ENCODE results near the gene ARHGEF12. TPM values are rescaled to one million over a fixed set of nuclear protein-coding genes. Genes with fewer than 3 reads are reported as not detected.

Gene ARHGEF12
- polyA plus RNA-seq, 3 donors: 0.25 to 0.87 (median 0.27) TPM

DNA sequence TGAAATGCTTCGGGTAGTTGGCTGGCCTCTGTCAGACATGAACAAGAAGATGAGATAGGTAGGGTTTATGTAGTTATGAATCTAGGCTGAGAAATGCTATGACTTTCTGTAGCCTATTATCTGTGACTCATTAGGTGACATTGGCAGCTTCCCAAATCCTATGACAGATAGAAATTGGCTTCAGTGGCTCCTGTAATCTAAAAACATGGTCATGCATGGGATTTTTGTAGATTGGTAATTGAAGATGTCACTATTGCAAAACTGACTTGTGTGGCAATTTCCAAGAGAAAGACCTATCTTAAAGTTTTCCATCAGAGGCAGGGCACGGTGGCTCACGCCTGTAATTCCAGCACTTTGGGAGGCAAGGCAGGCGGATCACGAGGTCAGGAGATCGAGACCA is 145.9 kb downstream of the ARHGEF12 start:
- H3K27me3 Mint-ChIP-seq (ENCODE audit: low read depth in 3 of 3): peaks cover 7 to 21% (median 14%) of the 10 kb centered on the region in 3 donors
- Histone ChIP-seq H3K27ac (ENCODE audit: low read depth in 1 of 2, low read length in 2 of 2) (no peak overlapping the region), H3K4me3 (replicated peaks in 1 of 3; ENCODE audit: low read depth in 2 of 3, low read length in 3 of 3) (no peak overlapping the region), H3K27me3 (ENCODE audit: control insufficient read depth in 2 of 2, insufficient read depth in 2 of 2, low read length in 2 of 2) (no peaks in the 10 kb centered on the region), H3K4me1 (ENCODE audit: control insufficient read depth in 1 of 2, insufficient read depth in 2 of 2, low read length in 2 of 2) (no peaks in the 10 kb centered on the region), H3K9me3 (replicated peaks in 1 of 2; ENCODE audit: control insufficient read depth in 1 of 2, insufficient read depth in 1 of 2, low read length in 2 of 2) (no peaks in the 10 kb centered on the region), H3K9ac (ENCODE audit: insufficient read depth, low read length, poor library complexity, severe bottlenecking) (no peak overlapping the region), H3K36me3 (replicated peaks in 1 of 2; ENCODE audit: control insufficient read depth in 1 of 2, insufficient read depth in 2 of 2, low read length in 2 of 2) (no peaks in the 10 kb centered on the region), H2AFZ (ENCODE audit: insufficient read depth, low read depth, low read length, poor library complexity, severe bottlenecking) (no peak overlapping the region), H3K79me2 (ENCODE audit: insufficient read depth, low read length) (no peaks in the 10 kb centered on the region), H4K20me1 (ENCODE audit: insufficient read depth, low read length) (no peaks in the 10 kb centered on the region), H3K4me2 (replicated peaks; ENCODE audit: extremely low read depth, low read length, poor library complexity, severe bottlenecking) (no peak overlapping the region)
- no peaks in the 10 kb centered on the region for H3K4me1 Mint-ChIP-seq
- TF ChIP-seq, protein P1, sequence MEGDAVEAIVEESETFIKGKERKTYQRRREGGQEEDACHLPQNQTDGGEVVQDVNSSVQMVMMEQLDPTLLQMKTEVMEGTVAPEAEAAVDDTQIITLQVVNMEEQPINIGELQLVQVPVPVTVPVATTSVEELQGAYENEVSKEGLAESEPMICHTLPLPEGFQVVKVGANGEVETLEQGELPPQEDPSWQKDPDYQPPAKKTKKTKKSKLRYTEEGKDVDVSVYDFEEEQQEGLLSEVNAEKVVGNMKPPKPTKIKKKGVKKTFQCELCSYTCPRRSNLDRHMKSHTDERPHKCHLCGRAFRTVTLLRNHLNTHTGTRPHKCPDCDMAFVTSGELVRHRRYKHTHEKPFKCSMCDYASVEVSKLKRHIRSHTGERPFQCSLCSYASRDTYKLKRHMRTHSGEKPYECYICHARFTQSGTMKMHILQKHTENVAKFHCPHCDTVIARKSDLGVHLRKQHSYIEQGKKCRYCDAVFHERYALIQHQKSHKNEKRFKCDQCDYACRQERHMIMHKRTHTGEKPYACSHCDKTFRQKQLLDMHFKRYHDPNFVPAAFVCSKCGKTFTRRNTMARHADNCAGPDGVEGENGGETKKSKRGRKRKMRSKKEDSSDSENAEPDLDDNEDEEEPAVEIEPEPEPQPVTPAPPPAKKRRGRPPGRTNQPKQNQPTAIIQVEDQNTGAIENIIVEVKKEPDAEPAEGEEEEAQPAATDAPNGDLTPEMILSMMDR (IDR thresholded peaks at IDR 0.05): no peak
- no peak overlapping the region for H3K27ac Mint-ChIP-seq
- WGBS (ENCODE audit: insufficient coverage): 95% methylated on average over 6 of the region's 6 CpGs
- intact Hi-C loops (cut with micrococcal nuclease): no loop called here
- no peaks in the 10 kb centered on the region for H3K36me3 Mint-ChIP-seq
- no peak for DNase-seq
- H3K9me3 Mint-ChIP-seq: peaks cover 0 to 2% (median 0%) of the 10 kb centered on the region in 7 donors
- H3K4me3 Mint-ChIP-seq: no peak overlapping the region

DNA sequence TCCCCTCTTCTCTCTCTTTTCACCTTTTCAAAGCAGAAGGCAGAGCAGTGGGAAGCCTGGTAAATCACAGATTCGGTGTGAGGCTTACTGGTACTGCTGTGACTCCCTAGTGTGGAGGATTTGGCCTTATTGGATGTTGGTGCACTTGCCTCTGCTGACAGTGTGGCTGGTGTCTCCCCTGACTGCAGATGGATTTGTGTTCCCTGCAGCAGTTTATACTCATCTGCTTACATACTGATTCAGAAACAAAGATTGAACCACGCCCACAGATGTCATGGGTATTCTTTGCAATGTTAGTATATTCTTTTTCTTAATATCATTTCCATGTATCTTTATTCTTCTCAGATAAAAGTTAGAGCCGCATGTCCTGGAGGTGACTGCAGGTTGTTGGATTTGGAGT is 148.5 kb downstream of the ARHGEF12 start:
- no peaks in the 10 kb centered on the region for H3K79me2 ChIP-seq (ENCODE audit: insufficient read depth, low read length)
- H3K27ac Mint-ChIP-seq: no peak overlapping the region
- no peak overlapping the region for H3K27ac ChIP-seq (ENCODE audit: low read depth in 1 of 2, low read length in 2 of 2)
- H3K9ac ChIP-seq (ENCODE audit: insufficient read depth, low read length, poor library complexity, severe bottlenecking): no peak overlapping the region
- peaks cover 4 to 8% of the 10 kb centered on the region in 2 donors for H3K27me3 ChIP-seq (ENCODE audit: control insufficient read depth in 2 of 2, insufficient read depth in 2 of 2, low read length in 2 of 2)
- TF ChIP-seq, protein P1 (IDR thresholded peaks at IDR 0.05): no peak
- DNase-seq: no peak
- H3K9me3 ChIP-seq (replicated peaks in 1 of 2; ENCODE audit: control insufficient read depth in 1 of 2, insufficient read depth in 1 of 2, low read length in 2 of 2): no peaks in the 10 kb centered on the region
- H3K4me1 Mint-ChIP-seq: no peaks in the 10 kb centered on the region
- no peak overlapping the region for H3K4me3 Mint-ChIP-seq
- no peaks in the 10 kb centered on the region for H3K4me1 ChIP-seq (ENCODE audit: control insufficient read depth in 1 of 2, insufficient read depth in 2 of 2, low read length in 2 of 2)
- H2AFZ ChIP-seq (ENCODE audit: insufficient read depth, low read depth, low read length, poor library complexity, severe bottlenecking): no peak overlapping the region
- no peak overlapping the region for H3K4me3 ChIP-seq (replicated peaks in 1 of 3; ENCODE audit: low read depth in 2 of 3, low read length in 3 of 3)
- peaks cover 0 to 2% (median 0%) of the 10 kb centered on the region in 7 donors for H3K9me3 Mint-ChIP-seq
- peaks cover 11 to 27% (median 12%) of the 10 kb centered on the region in 3 donors for H3K27me3 Mint-ChIP-seq (ENCODE audit: low read depth in 3 of 3)
- H3K4me2 ChIP-seq (replicated peaks; ENCODE audit: extremely low read depth, low read length, poor library complexity, severe bottlenecking): no peak overlapping the region
- H3K36me3 ChIP-seq (replicated peaks in 1 of 2; ENCODE audit: control insufficient read depth in 1 of 2, insufficient read depth in 2 of 2, low read length in 2 of 2): no peaks in the 10 kb centered on the region
- no CpG with 5 or more reads among the region's 3 CpGs for WGBS (ENCODE audit: insufficient coverage)
- H3K36me3 Mint-ChIP-seq: no peaks in the 10 kb centered on the region
- H4K20me1 ChIP-seq (ENCODE audit: insufficient read depth, low read length): no peaks in the 10 kb centered on the region
- intact Hi-C loops (cut with micrococcal nuclease): no loop called here
